HEK293 (cell line): ENCODE results near the gene CNRIP1.

Experiments
- BCL11B ChIP-seq: fragments of 450-650 bp; formaldehyde crosslinking; IDR thresholded peaks from 2 replicates; pipeline ENCODE4 v1.5.1; 2016; ENCODE audit warnings: low read depth, missing biosample characterization, missing genetic modification characterization
- GLI4 ChIP-seq: fragments of 450-650 bp; formaldehyde crosslinking; IDR thresholded peaks from 2 replicates; pipeline ENCODE4 v1.5.1; 2016; ENCODE audit warnings: missing biosample characterization, missing genetic modification characterization
- HOXD13 ChIP-seq: sonication (generic); formaldehyde crosslinking; IDR thresholded peaks from 2 replicates; pipeline ENCODE4 v1.8.0; 2022; ENCODE audit warnings: missing genetic modification reagents, borderline replicate concordance
- REST ChIP-seq: fragments of 450-650 bp; formaldehyde crosslinking; IDR thresholded peaks from 2 replicates; pipeline ENCODE4 v1.5.1; 2016; ENCODE audit warnings: missing biosample characterization, missing genetic modification characterization
- SCRT2 ChIP-seq: fragments of 450-650 bp; formaldehyde crosslinking; IDR thresholded peaks from 2 replicates; pipeline ENCODE4 v1.5.1; 2016; ENCODE audit warnings: missing biosample characterization, missing genetic modification characterization
- SETDB1 ChIP-seq: IDR thresholded peaks from one replicate; pipeline ENCODE4 v1.6.1; 2017; ENCODE audit warnings: mild to moderate bottlenecking, low read length, moderate library complexity, mixed read lengths; ENCODE audit not compliant: insufficient read length
- SP2 ChIP-seq: fragments of 450-650 bp; formaldehyde crosslinking; IDR thresholded peaks from 2 replicates; pipeline ENCODE4 v1.5.1; 2016; ENCODE audit warnings: missing biosample characterization, missing genetic modification characterization
- ZBTB1 ChIP-seq: fragments of 450-650 bp; formaldehyde crosslinking; IDR thresholded peaks from 2 replicates; pipeline ENCODE4 v1.5.1; 2016; ENCODE audit warnings: missing biosample characterization, missing genetic modification characterization
- ZBTB6 ChIP-seq: fragments of 450-650 bp; formaldehyde crosslinking; IDR thresholded peaks from 2 replicates; pipeline ENCODE4 v1.5.1; 2017; ENCODE audit warnings: missing biosample characterization, missing genetic modification characterization
- ZFP69B ChIP-seq: fragments of 450-650 bp; formaldehyde crosslinking; IDR thresholded peaks from 2 replicates; pipeline ENCODE4 v1.5.1; 2016; ENCODE audit warnings: missing biosample characterization, missing genetic modification characterization
- ZNF121 ChIP-seq: fragments of 450-650 bp; formaldehyde crosslinking; IDR thresholded peaks from 2 replicates; pipeline ENCODE4 v1.5.1; 2016; ENCODE audit warnings: missing biosample characterization, missing genetic modification characterization
- ZNF133 ChIP-seq: fragments of 450-650 bp; formaldehyde crosslinking; IDR thresholded peaks from 2 replicates; pipeline ENCODE4 v1.5.1; 2016; ENCODE audit warnings: missing biosample characterization, missing genetic modification characterization
- ZNF155 ChIP-seq: fragments of 450-650 bp; formaldehyde crosslinking; IDR thresholded peaks from 2 replicates; pipeline ENCODE4 v1.5.1; 2016; ENCODE audit warnings: missing biosample characterization, missing genetic modification characterization
- ZNF184 ChIP-seq: fragments of 450-650 bp; IDR thresholded peaks from 2 replicates; pipeline ENCODE4 v1.5.1; 2018; ENCODE audit warnings: missing biosample characterization, mild to moderate bottlenecking, missing genetic modification characterization
- ZNF223 ChIP-seq: fragments of 450-650 bp; formaldehyde crosslinking; IDR thresholded peaks from 2 replicates; pipeline ENCODE4 v1.5.1; 2016; ENCODE audit warnings: missing biosample characterization, missing genetic modification characterization
- ZNF24 ChIP-seq: fragments of 450-650 bp; formaldehyde crosslinking; IDR thresholded peaks from 2 replicates; pipeline ENCODE4 v1.5.1; 2016; ENCODE audit warnings: missing biosample characterization, missing genetic modification characterization
- ZNF248 ChIP-seq: fragments of 450-650 bp; formaldehyde crosslinking; IDR thresholded peaks from 2 replicates; pipeline ENCODE4 v1.5.1; 2017; ENCODE audit warnings: missing biosample characterization, missing genetic modification characterization
- ZNF311 ChIP-seq: fragments of 450-650 bp; formaldehyde crosslinking; IDR thresholded peaks from 2 replicates; pipeline ENCODE4 v1.5.1; 2017; ENCODE audit warnings: missing biosample characterization, missing genetic modification characterization, borderline replicate concordance
- ZNF391 ChIP-seq: fragments of 450-650 bp; formaldehyde crosslinking; IDR thresholded peaks from 2 replicates; pipeline ENCODE4 v1.5.1; 2016; ENCODE audit warnings: low read depth, missing biosample characterization, missing genetic modification characterization, borderline replicate concordance
- ZNF488 ChIP-seq: fragments of 450-650 bp; formaldehyde crosslinking; IDR thresholded peaks from 2 replicates; pipeline ENCODE4 v1.5.1; 2016; ENCODE audit warnings: missing biosample characterization, missing genetic modification characterization
- ZNF501 ChIP-seq: fragments of 450-650 bp; formaldehyde crosslinking; IDR thresholded peaks from 2 replicates; pipeline ENCODE4 v1.5.1; 2016; ENCODE audit warnings: missing biosample characterization, missing genetic modification characterization
- ZNF521 ChIP-seq: fragments of 450-650 bp; formaldehyde crosslinking; IDR thresholded peaks from 2 replicates; pipeline ENCODE4 v1.5.1; 2017; ENCODE audit warnings: missing biosample characterization, mild to moderate bottlenecking, missing genetic modification characterization
- ZNF544 ChIP-seq: fragments of 450-650 bp; formaldehyde crosslinking; IDR thresholded peaks from 2 replicates; pipeline ENCODE4 v1.5.0; 2017; ENCODE audit warnings: missing biosample characterization, missing genetic modification characterization
- ZNF580 ChIP-seq: fragments of 450-650 bp; formaldehyde crosslinking; IDR thresholded peaks from 2 replicates; pipeline ENCODE4 v1.5.1; 2016; ENCODE audit warnings: missing biosample characterization, missing genetic modification characterization
- ZNF585B ChIP-seq: fragments of 450-650 bp; formaldehyde crosslinking; IDR thresholded peaks from 2 replicates; pipeline ENCODE4 v1.5.1; 2016; ENCODE audit warnings: missing biosample characterization, missing genetic modification characterization
- ZNF610 ChIP-seq: fragments of 450-650 bp; formaldehyde crosslinking; IDR thresholded peaks from 2 replicates; pipeline ENCODE4 v1.5.1; 2016; ENCODE audit warnings: missing biosample characterization, missing genetic modification characterization, borderline replicate concordance
- ZNF76 ChIP-seq: fragments of 450-650 bp; formaldehyde crosslinking; IDR thresholded peaks from 2 replicates; pipeline ENCODE4; 2016; ENCODE audit warnings: low read depth, missing biosample characterization, missing genetic modification characterization, borderline replicate concordance
- ZNF837 ChIP-seq: fragments of 450-650 bp; formaldehyde crosslinking; IDR thresholded peaks from 2 replicates; pipeline ENCODE4 v1.5.1; 2016; ENCODE audit warnings: missing biosample characterization, missing genetic modification characterization
- ZSCAN16 ChIP-seq: fragments of 450-650 bp; formaldehyde crosslinking; IDR thresholded peaks from 2 replicates; pipeline ENCODE4 v1.5.1; 2016; ENCODE audit warnings: missing biosample characterization, missing genetic modification characterization
- ZSCAN23 ChIP-seq: fragments of 450-650 bp; formaldehyde crosslinking; IDR thresholded peaks from 2 replicates; pipeline ENCODE4 v1.5.1; 2016; ENCODE audit warnings: missing biosample characterization, missing genetic modification characterization
- ZSCAN30 ChIP-seq: fragments of 450-650 bp; IDR thresholded peaks from 2 replicates; pipeline ENCODE4 v1.5.1; 2018; ENCODE audit warnings: missing biosample characterization, mild to moderate bottlenecking, missing genetic modification characterization, moderate library complexity
- TF ChIP-seq, protein P1 (sequence below): fragments of 450-650 bp; IDR thresholded peaks from 2 replicates; pipeline ENCODE4 v1.5.1; 2018; ENCODE audit warnings: missing biosample characterization, missing genetic modification characterization
- TF ChIP-seq, protein P2 (sequence below): fragments of 450-650 bp; formaldehyde crosslinking; IDR thresholded peaks from 2 replicates; pipeline ENCODE4 v1.5.1; 2017; ENCODE audit warnings: missing biosample characterization, missing genetic modification characterization

Gene CNRIP1

DNA sequence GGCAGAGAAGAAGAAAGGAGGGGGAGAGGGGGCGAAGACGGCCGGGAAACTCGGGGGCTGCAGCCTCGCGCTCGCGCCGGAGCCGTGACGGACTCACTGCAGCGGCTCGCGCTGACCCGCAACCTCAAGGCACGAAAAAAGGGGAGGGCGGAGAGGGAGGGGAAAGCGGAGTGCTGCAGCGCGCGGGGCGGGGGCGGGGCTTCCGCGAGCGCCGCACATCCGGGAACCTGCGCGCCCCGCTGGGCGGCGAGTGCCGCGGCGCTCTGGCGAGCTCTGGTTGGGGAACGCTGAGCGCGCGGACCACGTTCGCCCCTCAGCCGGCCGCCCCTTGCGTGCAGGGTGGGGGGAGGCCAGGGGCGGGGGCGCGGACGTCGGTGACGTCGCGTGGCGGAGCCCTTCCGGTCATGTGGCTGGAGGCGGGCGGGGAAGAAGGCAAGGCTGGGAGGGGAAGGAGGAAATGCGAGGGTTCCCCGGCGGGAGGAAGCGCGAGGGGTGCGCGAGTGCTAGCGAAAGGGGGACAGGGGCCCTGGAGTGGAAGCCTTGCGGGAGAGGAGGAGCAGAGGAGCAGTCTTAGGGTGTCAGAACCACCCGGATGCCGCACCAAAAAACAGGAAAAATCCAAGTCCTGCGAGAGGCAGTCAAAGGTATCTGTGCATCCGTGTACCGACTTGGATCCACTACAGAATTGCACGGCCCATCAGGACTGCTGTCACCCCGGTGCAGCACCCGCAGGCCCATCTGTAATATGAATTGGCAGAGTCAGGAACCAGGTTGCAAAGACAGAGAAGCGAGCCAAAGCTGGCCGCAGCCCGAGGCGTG, 67.1 kb downstream of the CNRIP1 start, which contains the start of gene PPP3R1 (continued):
- peak; percentile 67; the same call in 1 of the 2 replicates for TF ChIP-seq ZNF501
- TF ChIP-seq ZNF610 = no peak
- no peak for TF ChIP-seq ZNF223 (tag by site-specific recombination)
- TF ChIP-seq GLI4 = no peak
- no peak for TF ChIP-seq ZNF580 (tag by site-specific recombination)
- TF ChIP-seq ZNF133 = no peak
- TF ChIP-seq HOXD13 = no peak
- no peak for TF ChIP-seq BCL11B (tag by site-specific recombination)
- TF ChIP-seq ZNF311 (tag by site-specific recombination) = no peak
- TF ChIP-seq ZNF544 (tag by site-specific recombination) = no peak
- TF ChIP-seq ZFP69B (tag by site-specific recombination) = 0 out of 2 replicates have a peak, but pooled peaks have one; percentile 15
- 0 out of 2 replicates have a peak, but pooled peaks have one; percentile 20 for TF ChIP-seq ZNF24 (tag by site-specific recombination)
- 0 out of 2 replicates have a peak, but pooled peaks have one; percentile 32 for TF ChIP-seq ZNF76 (tag by site-specific recombination)
- no peak for TF ChIP-seq ZNF121
- 0 out of 2 replicates have a peak, but pooled peaks have one; percentile 12 for TF ChIP-seq ZNF585B
- no peak for TF ChIP-seq ZSCAN30 (tag by site-specific recombination)
- no peak for TF ChIP-seq ZSCAN23 (tag by site-specific recombination)
- TF ChIP-seq ZNF184 = no peak
- TF ChIP-seq, protein P1, sequence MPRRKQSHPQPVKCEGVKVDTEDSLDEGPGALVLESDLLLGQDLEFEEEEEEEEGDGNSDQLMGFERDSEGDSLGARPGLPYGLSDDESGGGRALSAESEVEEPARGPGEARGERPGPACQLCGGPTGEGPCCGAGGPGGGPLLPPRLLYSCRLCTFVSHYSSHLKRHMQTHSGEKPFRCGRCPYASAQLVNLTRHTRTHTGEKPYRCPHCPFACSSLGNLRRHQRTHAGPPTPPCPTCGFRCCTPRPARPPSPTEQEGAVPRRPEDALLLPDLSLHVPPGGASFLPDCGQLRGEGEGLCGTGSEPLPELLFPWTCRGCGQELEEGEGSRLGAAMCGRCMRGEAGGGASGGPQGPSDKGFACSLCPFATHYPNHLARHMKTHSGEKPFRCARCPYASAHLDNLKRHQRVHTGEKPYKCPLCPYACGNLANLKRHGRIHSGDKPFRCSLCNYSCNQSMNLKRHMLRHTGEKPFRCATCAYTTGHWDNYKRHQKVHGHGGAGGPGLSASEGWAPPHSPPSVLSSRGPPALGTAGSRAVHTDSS (tag by site-specific recombination) = no peak
- TF ChIP-seq, protein P2, sequence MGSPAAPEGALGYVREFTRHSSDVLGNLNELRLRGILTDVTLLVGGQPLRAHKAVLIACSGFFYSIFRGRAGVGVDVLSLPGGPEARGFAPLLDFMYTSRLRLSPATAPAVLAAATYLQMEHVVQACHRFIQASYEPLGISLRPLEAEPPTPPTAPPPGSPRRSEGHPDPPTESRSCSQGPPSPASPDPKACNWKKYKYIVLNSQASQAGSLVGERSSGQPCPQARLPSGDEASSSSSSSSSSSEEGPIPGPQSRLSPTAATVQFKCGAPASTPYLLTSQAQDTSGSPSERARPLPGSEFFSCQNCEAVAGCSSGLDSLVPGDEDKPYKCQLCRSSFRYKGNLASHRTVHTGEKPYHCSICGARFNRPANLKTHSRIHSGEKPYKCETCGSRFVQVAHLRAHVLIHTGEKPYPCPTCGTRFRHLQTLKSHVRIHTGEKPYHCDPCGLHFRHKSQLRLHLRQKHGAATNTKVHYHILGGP (tag by site-specific recombination) = no peak
- TF ChIP-seq ZBTB6 (tag by site-specific recombination) = no peak
- TF ChIP-seq ZNF521 (tag by site-specific recombination) = no peak
- no peak for TF ChIP-seq ZBTB1
- TF ChIP-seq ZNF488 = no peak
- no peak for TF ChIP-seq ZNF155
- peak; percentile 71; the same call in 1 of the 2 replicates for TF ChIP-seq ZNF391 (tag by site-specific recombination)
- no peak for TF ChIP-seq ZNF248
- TF ChIP-seq SP2 = peak; percentile 70
- no peak for TF ChIP-seq SETDB1
- TF ChIP-seq ZNF837 (tag by site-specific recombination) = no peak
- TF ChIP-seq ZSCAN16 (tag by site-specific recombination) = no peak
- no peak for TF ChIP-seq REST (tag by site-specific recombination)
- TF ChIP-seq SCRT2 (tag by site-specific recombination) = no peak
